GM12878 (cell line): Measurements from ENCODE around the gene ERC2. TPM values are rescaled to one million over a fixed set of nuclear protein-coding genes. Genes with fewer than 3 reads are reported as not detected.

ENCODE experiments used
- EED ChIP-seq: sonication (generic); IDR thresholded peaks from 2 replicates; pipeline ENCODE4 v1.6.1; 2016; ENCODE audit warnings: antibody characterized with exemption, low read depth
- EGR1 ChIP-seq, 2 experiments: IDR thresholded peaks; 1 replicate in 1 of 2; 2 replicates in 1 of 2; pipeline ENCODE4 v1.6.1; 2011 to 2012; ENCODE audit warnings: low read depth in 2 of 2, low read length in 2 of 2, borderline replicate concordance in 1 of 2, mild to moderate bottlenecking in 1 of 2, moderate library complexity in 1 of 2
- ESRRA ChIP-seq: IDR thresholded peaks from 2 replicates; pipeline ENCODE4 v1.6.1; 2012; ENCODE audit warnings: mild to moderate bottlenecking, low read length, improper control_type of control experiment
- GATAD2B ChIP-seq: fragments of 450-650 bp; conservative IDR thresholded peaks from 2 replicates; pipeline ENCODE4 v1.6.1; 2017; ENCODE audit warnings: low read depth, mild to moderate bottlenecking, moderate library complexity
- HDAC6 ChIP-seq: fragments of 200-600 bp; sonication (generic); IDR thresholded peaks from one replicate; pipeline ENCODE4 v1.8.0; 2017; ENCODE audit warnings: antibody characterized with exemption; ENCODE audit not compliant: unreplicated experiment
- IKZF1 ChIP-seq: fragments of 450-650 bp; conservative IDR thresholded peaks from 2 replicates; pipeline ENCODE4 v1.6.1; 2017; ENCODE audit warnings: antibody characterized with exemption, mild to moderate bottlenecking
- NBN ChIP-seq: fragments of 450-650 bp; IDR thresholded peaks from 2 replicates; pipeline ENCODE4 v1.6.1; 2016
- NRF1 ChIP-seq: conservative IDR thresholded peaks from 2 replicates; pipeline ENCODE4 v1.6.1; 2011; ENCODE audit warnings: mild to moderate bottlenecking, low read depth, low read length, improper control_type of control experiment
- PML ChIP-seq: IDR thresholded peaks from 2 replicates; pipeline ENCODE4 v1.6.1; 2012; ENCODE audit warnings: low read length, inconsistent platforms
- RAD21 ChIP-seq: IDR thresholded peaks from 2 replicates; pipeline ENCODE4 v1.6.1; 2011; ENCODE audit warnings: mild to moderate bottlenecking, low read depth, low read length, moderate library complexity; ENCODE audit not compliant: insufficient read depth
- RB1 ChIP-seq: fragments of 450-650 bp; formaldehyde crosslinking; IDR thresholded peaks from 2 replicates; pipeline ENCODE4 v1.6.1; 2017; ENCODE audit warnings: mild to moderate bottlenecking, borderline replicate concordance
- SUPT20H ChIP-seq: IDR thresholded peaks from 2 replicates; pipeline ENCODE4 v1.6.1; 2011; ENCODE audit warnings: low read depth, mild to moderate bottlenecking, low read length, moderate library complexity, borderline replicate concordance; ENCODE audit not compliant: control insufficient read depth
- ZNF622 ChIP-seq: fragments of 450-650 bp; IDR thresholded peaks from 2 replicates; pipeline ENCODE4 v1.6.1; 2017; ENCODE audit warnings: mild to moderate bottlenecking, inconsistent platforms
- polyA plus RNA-seq, 11 experiments: library from polyadenylated mRNA; depleted of rRNA in 4 of 11; unstranded in 6 of 11; stranded (reverse) in 5 of 11; fragments of >200 nt; fragmentation: Nextera tagmentation in 4 of 11; fragmentation: Illumina TruSeq in 1 of 11; extraction: Ambion mirVana in 4 of 11; extraction: Trizol in 1 of 11; gene quantifications; 1 replicate in 1 of 11; 2 replicates in 10 of 11; pipeline versions ENCODE4 v1.2.1 to v1.2.3, GENCODE V29; 2011 to 2016; ENCODE audit warnings: inconsistent platforms in 2 of 11, missing spikeins in 2 of 11, low read depth in 1 of 11
- total RNA-seq, 4 experiments: library from RNA; depleted of rRNA in 3 of 4; stranded (reverse); fragments of >200 nt in 3 of 4; fragmentation: Illumina TruSeq in 1 of 4; extraction: Trizol in 1 of 4; gene quantifications; 2 replicates each; pipeline versions ENCODE4 v1.2.1 to v1.2.3, GENCODE V29; 2013 to 2021
- TF ChIP-seq, protein P1 (sequence below): fragments of 450-650 bp; IDR thresholded peaks from 2 replicates; pipeline ENCODE4 v1.6.1; 2014; ENCODE audit warnings: mild to moderate bottlenecking
- TF ChIP-seq, protein P2 (sequence below): fragments of 450-650 bp; IDR thresholded peaks from 2 replicates; pipeline ENCODE4 v1.6.1; 2017; ENCODE audit warnings: mild to moderate bottlenecking, moderate library complexity
- TF ChIP-seq, protein P3 (sequence below): IDR thresholded peaks from 2 replicates; pipeline ENCODE4 v1.6.1; 2012; ENCODE audit warnings: low read depth, low read length, improper control_type of control experiment
- TF ChIP-seq, protein P4 (sequence below): fragments of 450-650 bp; formaldehyde crosslinking; IDR thresholded peaks from 2 replicates; pipeline ENCODE4 v1.4.0; 2020; ENCODE audit warnings: mild to moderate bottlenecking, moderate library complexity

ERC2 gene
- total and polyA plus RNA-seq, 10 of the 15 experiments (the other 5 are each of a cell fraction or from before 2014, with no cell fraction given) = 0.06 to 1.4 (median 0.12) TPM; not detected in 3

DNA sequence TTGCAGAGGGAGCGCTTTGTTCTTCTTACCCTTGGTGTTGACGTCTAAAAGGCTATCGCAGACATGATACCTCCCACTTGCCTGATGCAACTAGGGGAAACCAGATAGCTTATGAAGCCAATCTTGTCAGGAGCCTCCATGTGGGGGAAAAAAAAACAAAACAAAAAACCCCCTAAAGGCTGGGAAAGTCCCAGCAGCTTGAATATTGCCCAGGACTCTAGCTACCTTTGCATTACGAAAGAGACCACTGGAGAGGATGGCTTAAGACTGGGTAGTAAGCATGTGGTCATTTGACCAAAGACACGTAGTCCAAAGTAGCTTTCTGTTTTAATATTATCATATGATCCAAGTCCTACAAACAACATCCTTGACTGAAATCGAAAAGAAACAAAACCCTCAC, 860.4 kb downstream of the ERC2 start (continued):
- TF ChIP-seq, protein P1, sequence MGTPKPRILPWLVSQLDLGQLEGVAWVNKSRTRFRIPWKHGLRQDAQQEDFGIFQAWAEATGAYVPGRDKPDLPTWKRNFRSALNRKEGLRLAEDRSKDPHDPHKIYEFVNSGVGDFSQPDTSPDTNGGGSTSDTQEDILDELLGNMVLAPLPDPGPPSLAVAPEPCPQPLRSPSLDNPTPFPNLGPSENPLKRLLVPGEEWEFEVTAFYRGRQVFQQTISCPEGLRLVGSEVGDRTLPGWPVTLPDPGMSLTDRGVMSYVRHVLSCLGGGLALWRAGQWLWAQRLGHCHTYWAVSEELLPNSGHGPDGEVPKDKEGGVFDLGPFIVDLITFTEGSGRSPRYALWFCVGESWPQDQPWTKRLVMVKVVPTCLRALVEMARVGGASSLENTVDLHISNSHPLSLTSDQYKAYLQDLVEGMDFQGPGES = no peak
- TF ChIP-seq, protein P2, sequence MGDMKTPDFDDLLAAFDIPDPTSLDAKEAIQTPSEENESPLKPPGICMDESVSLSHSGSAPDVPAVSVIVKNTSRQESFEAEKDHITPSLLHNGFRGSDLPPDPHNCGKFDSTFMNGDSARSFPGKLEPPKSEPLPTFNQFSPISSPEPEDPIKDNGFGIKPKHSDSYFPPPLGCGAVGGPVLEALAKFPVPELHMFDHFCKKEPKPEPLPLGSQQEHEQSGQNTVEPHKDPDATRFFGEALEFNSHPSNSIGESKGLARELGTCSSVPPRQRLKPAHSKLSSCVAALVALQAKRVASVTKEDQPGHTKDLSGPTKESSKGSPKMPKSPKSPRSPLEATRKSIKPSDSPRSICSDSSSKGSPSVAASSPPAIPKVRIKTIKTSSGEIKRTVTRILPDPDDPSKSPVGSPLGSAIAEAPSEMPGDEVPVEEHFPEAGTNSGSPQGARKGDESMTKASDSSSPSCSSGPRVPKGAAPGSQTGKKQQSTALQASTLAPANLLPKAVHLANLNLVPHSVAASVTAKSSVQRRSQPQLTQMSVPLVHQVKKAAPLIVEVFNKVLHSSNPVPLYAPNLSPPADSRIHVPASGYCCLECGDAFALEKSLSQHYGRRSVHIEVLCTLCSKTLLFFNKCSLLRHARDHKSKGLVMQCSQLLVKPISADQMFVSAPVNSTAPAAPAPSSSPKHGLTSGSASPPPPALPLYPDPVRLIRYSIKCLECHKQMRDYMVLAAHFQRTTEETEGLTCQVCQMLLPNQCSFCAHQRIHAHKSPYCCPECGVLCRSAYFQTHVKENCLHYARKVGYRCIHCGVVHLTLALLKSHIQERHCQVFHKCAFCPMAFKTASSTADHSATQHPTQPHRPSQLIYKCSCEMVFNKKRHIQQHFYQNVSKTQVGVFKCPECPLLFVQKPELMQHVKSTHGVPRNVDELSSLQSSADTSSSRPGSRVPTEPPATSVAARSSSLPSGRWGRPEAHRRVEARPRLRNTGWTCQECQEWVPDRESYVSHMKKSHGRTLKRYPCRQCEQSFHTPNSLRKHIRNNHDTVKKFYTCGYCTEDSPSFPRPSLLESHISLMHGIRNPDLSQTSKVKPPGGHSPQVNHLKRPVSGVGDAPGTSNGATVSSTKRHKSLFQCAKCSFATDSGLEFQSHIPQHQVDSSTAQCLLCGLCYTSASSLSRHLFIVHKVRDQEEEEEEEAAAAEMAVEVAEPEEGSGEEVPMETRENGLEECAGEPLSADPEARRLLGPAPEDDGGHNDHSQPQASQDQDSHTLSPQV = no peak
- TF ChIP-seq ZNF622 (no peak), IKZF1 (peak; percentile 25), EED (no peak; the same call in 1 of the 2 replicates), RB1 (no peak), NBN (peak; percentile 86), NRF1 (no peak), GATAD2B (no peak), ESRRA (no peak), RAD21 (no peak), EGR1 (IDR thresholded peaks at IDR 0.05; ENCODE audit: borderline replicate concordance in 1 of 2, low read depth in 2 of 2, low read length in 2 of 2) (no peak), PML (no peak), HDAC6 (no peak), SUPT20H (no peak)
- TF ChIP-seq, protein P3, sequence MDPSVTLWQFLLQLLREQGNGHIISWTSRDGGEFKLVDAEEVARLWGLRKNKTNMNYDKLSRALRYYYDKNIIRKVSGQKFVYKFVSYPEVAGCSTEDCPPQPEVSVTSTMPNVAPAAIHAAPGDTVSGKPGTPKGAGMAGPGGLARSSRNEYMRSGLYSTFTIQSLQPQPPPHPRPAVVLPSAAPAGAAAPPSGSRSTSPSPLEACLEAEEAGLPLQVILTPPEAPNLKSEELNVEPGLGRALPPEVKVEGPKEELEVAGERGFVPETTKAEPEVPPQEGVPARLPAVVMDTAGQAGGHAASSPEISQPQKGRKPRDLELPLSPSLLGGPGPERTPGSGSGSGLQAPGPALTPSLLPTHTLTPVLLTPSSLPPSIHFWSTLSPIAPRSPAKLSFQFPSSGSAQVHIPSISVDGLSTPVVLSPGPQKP = no peak
- TF ChIP-seq, protein P4, sequence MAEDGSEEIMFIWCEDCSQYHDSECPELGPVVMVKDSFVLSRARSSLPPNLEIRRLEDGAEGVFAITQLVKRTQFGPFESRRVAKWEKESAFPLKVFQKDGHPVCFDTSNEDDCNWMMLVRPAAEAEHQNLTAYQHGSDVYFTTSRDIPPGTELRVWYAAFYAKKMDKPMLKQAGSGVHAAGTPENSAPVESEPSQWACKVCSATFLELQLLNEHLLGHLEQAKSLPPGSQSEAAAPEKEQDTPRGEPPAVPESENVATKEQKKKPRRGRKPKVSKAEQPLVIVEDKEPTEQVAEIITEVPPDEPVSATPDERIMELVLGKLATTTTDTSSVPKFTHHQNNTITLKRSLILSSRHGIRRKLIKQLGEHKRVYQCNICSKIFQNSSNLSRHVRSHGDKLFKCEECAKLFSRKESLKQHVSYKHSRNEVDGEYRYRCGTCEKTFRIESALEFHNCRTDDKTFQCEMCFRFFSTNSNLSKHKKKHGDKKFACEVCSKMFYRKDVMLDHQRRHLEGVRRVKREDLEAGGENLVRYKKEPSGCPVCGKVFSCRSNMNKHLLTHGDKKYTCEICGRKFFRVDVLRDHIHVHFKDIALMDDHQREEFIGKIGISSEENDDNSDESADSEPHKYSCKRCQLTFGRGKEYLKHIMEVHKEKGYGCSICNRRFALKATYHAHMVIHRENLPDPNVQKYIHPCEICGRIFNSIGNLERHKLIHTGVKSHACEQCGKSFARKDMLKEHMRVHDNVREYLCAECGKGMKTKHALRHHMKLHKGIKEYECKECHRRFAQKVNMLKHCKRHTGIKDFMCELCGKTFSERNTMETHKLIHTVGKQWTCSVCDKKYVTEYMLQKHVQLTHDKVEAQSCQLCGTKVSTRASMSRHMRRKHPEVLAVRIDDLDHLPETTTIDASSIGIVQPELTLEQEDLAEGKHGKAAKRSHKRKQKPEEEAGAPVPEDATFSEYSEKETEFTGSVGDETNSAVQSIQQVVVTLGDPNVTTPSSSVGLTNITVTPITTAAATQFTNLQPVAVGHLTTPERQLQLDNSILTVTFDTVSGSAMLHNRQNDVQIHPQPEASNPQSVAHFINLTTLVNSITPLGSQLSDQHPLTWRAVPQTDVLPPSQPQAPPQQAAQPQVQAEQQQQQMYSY = no peak
